ENCODE data around the gene LETM1. TPM values are rescaled to one million over a fixed set of nuclear protein-coding genes. Genes with fewer than 3 reads are reported as not detected.

Gene LETM1
- polyA plus RNA-seq, 1 donor (not counting 4 experiments of a cell fraction or from before 2014, with no cell fraction given) = 25.6 TPM

GRCh38 chr4:1890979-1891570, 35.1 kb upstream of the LETM1 start:
- no peak for FAIRE-seq
- dilution Hi-C loops (cut with MboI; ENCODE audit: extremely low pct_ligation_motif_present, low sequenced_read_pairs) = no loop called here
- Histone ChIP-seq H2AFZ (ENCODE audit: control insufficient read depth, low read length) (no peak overlapping the region), H3K36me3 (ENCODE audit: control insufficient read depth in 2 of 2, extremely low read depth in 1 of 2, insufficient read depth in 2 of 2, low read length in 2 of 2) (peaks cover 0 to 4% of the 10 kb centered on the region in 2 experiments), H3K9ac (ENCODE audit: control insufficient read depth, extremely low read depth, insufficient read depth, low read length) (no peak overlapping the region), H3K27ac (ENCODE audit: control insufficient read depth, insufficient read depth, low read length) (no peak overlapping the region), H3K9me3 (ENCODE audit: control insufficient read depth, low read depth, low read length) (no peaks in the 10 kb centered on the region), H3K79me2 (ENCODE audit: control insufficient read depth, insufficient read depth, low read length) (peaks cover 98% of the 10 kb centered on the region), H3K4me1 (ENCODE audit: control insufficient read depth, extremely low read depth, insufficient read depth, low read length) (no peaks in the 10 kb centered on the region), H3K27me3 (ENCODE audit: control insufficient read depth, extremely low read depth, insufficient read depth, low read length) (no peaks in the 10 kb centered on the region), H3K4me2 (ENCODE audit: control insufficient read depth, extremely low read depth, insufficient read depth, low read depth, low read length) (no peak overlapping the region), H3K9me1 (ENCODE audit: control insufficient read depth, extremely low read depth, insufficient read depth, low read length) (no peaks in the 10 kb centered on the region), H3K4me3 (ENCODE audit: control insufficient read depth in 2 of 3, extremely low read depth in 1 of 3, insufficient read depth in 2 of 3, low read depth in 1 of 3, low read length in 3 of 3) (no peak overlapping the region), H4K20me1 (ENCODE audit: control insufficient read depth, extremely low read depth, insufficient read depth, low read length) (peaks cover 18% of the 10 kb centered on the region)
- no peak for DNase-seq (ENCODE audit: low read depth, low spot score)
- TF ChIP-seq CTCF (optimal IDR thresholded peaks at IDR 0.05 in 1 of 3, IDR thresholded peaks at IDR 0.05 in 1 of 3, conservative IDR thresholded peaks at IDR 0.05 in 1 of 3; ENCODE audit: extremely low read depth in 1 of 3, insufficient read depth in 2 of 3, low read length in 3 of 3) = no peak
- no peak for TF ChIP-seq EZH2 (IDR thresholded peaks at IDR 0.05; ENCODE audit: low read length)

GRCh38 chr4:1887052-1887451, 31.1 kb upstream of the LETM1 start:
- H3K79me2 ChIP-seq (ENCODE audit: control insufficient read depth, insufficient read depth, low read length) = peaks cover 98% of the 10 kb centered on the region
- H3K4me1 ChIP-seq (ENCODE audit: control insufficient read depth, extremely low read depth, insufficient read depth, low read length) = no peaks in the 10 kb centered on the region
- H3K9me1 ChIP-seq (ENCODE audit: control insufficient read depth, extremely low read depth, insufficient read depth, low read length) = no peaks in the 10 kb centered on the region
- no peak overlapping the region for H2AFZ ChIP-seq (ENCODE audit: control insufficient read depth, low read length)
- H4K20me1 ChIP-seq (ENCODE audit: control insufficient read depth, extremely low read depth, insufficient read depth, low read length) = peaks cover 8% of the 10 kb centered on the region
- H3K27me3 ChIP-seq (ENCODE audit: control insufficient read depth, extremely low read depth, insufficient read depth, low read length) = no peaks in the 10 kb centered on the region
- dilution Hi-C loops (cut with MboI; ENCODE audit: extremely low pct_ligation_motif_present, low sequenced_read_pairs) = no loop called here
- H3K9me3 ChIP-seq (ENCODE audit: control insufficient read depth, low read depth, low read length) = no peaks in the 10 kb centered on the region
- DNase-seq (ENCODE audit: low read depth, low spot score) = no peak
- no peak overlapping the region for H3K4me3 ChIP-seq (ENCODE audit: control insufficient read depth in 2 of 3, extremely low read depth in 1 of 3, insufficient read depth in 2 of 3, low read depth in 1 of 3, low read length in 3 of 3)
- TF ChIP-seq EZH2 (IDR thresholded peaks at IDR 0.05; ENCODE audit: low read length) (no peak), CTCF (optimal IDR thresholded peaks at IDR 0.05 in 1 of 3, IDR thresholded peaks at IDR 0.05 in 1 of 3, conservative IDR thresholded peaks at IDR 0.05 in 1 of 3; ENCODE audit: extremely low read depth in 1 of 3, insufficient read depth in 2 of 3, low read length in 3 of 3) (no peak)
- FAIRE-seq = no peak
- no peak overlapping the region for H3K9ac ChIP-seq (ENCODE audit: control insufficient read depth, extremely low read depth, insufficient read depth, low read length)
- no peak overlapping the region for H3K4me2 ChIP-seq (ENCODE audit: control insufficient read depth, extremely low read depth, insufficient read depth, low read depth, low read length)
- no peak overlapping the region for H3K27ac ChIP-seq (ENCODE audit: control insufficient read depth, insufficient read depth, low read length)
- H3K36me3 ChIP-seq (ENCODE audit: control insufficient read depth in 2 of 2, extremely low read depth in 1 of 2, insufficient read depth in 2 of 2, low read length in 2 of 2) = no peaks in the 10 kb centered on the region

Measured in keratinocyte (primary cell).